CD4-positive, alpha-beta T cell treated with Interleukin-4 for 1 hour (primary cell): Measurements from ENCODE around the gene STK32B.
A peak's percentile ranks its signal among the peaks of the same experiment; 100 is the strongest.
"Not testable (repeated sequence)": the region's sequence is repeated elsewhere in the genome, so short reads cannot be mapped to it uniquely, and the experiment has no call there.

Source experiments
- DNase-seq, 2 donors: peaks; one replicate each; pipeline ENCODE4 v3.0.0-alpha.2; 2020 to 2022

Gene STK32B

GRCh38 chr4:5030927-5031326, 20.4 kb upstream of the STK32B start:
- DNase-seq = no peak

- no peak for DNase-seq
These were observed 18.5 kb upstream of the STK32B start for GRCh38 chr4:5032813-5033212.

- DNase-seq = no peak
These were observed 17.9 kb upstream of the STK32B start for GRCh38 chr4:5033281-5033841.

- no peak for DNase-seq
These were observed 17.1 kb upstream of the STK32B start for GRCh38 chr4:5034206-5034605.

- DNase-seq = no peak
These were observed 15.0 kb upstream of the STK32B start for GRCh38 chr4:5036239-5036638.

GRCh38 chr4:5037553-5038551, 13.4 kb upstream of the STK32B start:
- peak in 1 of 2 donors; percentile 35 for DNase-seq

- DNase-seq = no peak
These were observed 11.5 kb upstream of the STK32B start for GRCh38 chr4:5039800-5040199.

- no peak for DNase-seq
These were observed 10.2 kb upstream of the STK32B start for GRCh38 chr4:5040856-5041620.

GRCh38 chr4:5041699-5042098, 9.6 kb upstream of the STK32B start:
- DNase-seq = no peak

- no peak for DNase-seq
These were observed 7.7 kb upstream of the STK32B start for GRCh38 chr4:5043579-5043978.

GRCh38 chr4:5044341-5044740, 6.9 kb upstream of the STK32B start:
- DNase-seq = no peak

- peak in 1 of 2 donors; percentile 29 for DNase-seq
These were observed 6.2 kb upstream of the STK32B start for GRCh38 chr4:5045097-5045496.

GRCh38 chr4:5048721-5049120, 2.6 kb upstream of the STK32B start:
- no peak for DNase-seq

- peak; percentile 10 to 37 for DNase-seq
These were observed 581 bp upstream of the STK32B start for GRCh38 chr4:5050520-5051277.

GRCh38 chr4:5052204-5052702, 973 bp downstream of the STK32B start:
- DNase-seq = no peak

GRCh38 chr4:5052726-5053425, 1.6 kb downstream of the STK32B start:
- DNase-seq = no peak

GRCh38 chr4:5054532-5054931, 3.3 kb downstream of the STK32B start:
- no peak for DNase-seq

- no peak for DNase-seq
These were observed 4.1 kb downstream of the STK32B start for GRCh38 chr4:5055411-5055810.

- no peak for DNase-seq
These were observed 14.8 kb downstream of the STK32B start for GRCh38 chr4:5066101-5066500.

- not testable (repeated sequence) for DNase-seq
These were observed 15.7 kb downstream of the STK32B start for GRCh38 chr4:5066968-5067367.

GRCh38 chr4:5067908-5068307, 16.6 kb downstream of the STK32B start:
- DNase-seq = no peak

GRCh38 chr4:5069901-5070300, 18.6 kb downstream of the STK32B start:
- DNase-seq = no peak
